Activated T-helper 2 cell treated with anti-CD3 and anti-CD28 coated beads, Interferon-gamma antibody, Interleukin-2, Interleukin-4, amounts not matched to agents 10 μg/mL and 5 μg/mL and 100 μg/mL, durations not matched to agents 14 hours and 24 hours and 36 hours (primary cell): ENCODE data around the gene LARP1. TPM values are rescaled to one million over a fixed set of nuclear protein-coding genes. Genes with fewer than 3 reads are reported as not detected.
"Not testable (repeated sequence)": the region's sequence is repeated elsewhere in the genome, so short reads cannot be mapped to it uniquely, and the experiment has no call there.

Experiments
- DNase-seq: peaks from one replicate; pipeline ENCODE4 v3.0.0; 2021; ENCODE audit warnings: low spot score
- H3K27ac Mint-ChIP-seq: one replicate; pipeline ENCODE4 v1.8.0; 2021; ENCODE audit warnings: mixed read lengths
- H3K27me3 Mint-ChIP-seq: one replicate; pipeline ENCODE4 v1.8.0; 2021; ENCODE audit warnings: low read depth, mixed read lengths
- H3K36me3 Mint-ChIP-seq: one replicate; pipeline ENCODE4 v1.8.0; 2021; ENCODE audit warnings: low read depth, mixed read lengths
- H3K4me1 Mint-ChIP-seq: one replicate; pipeline ENCODE4 v1.8.0; 2021; ENCODE audit warnings: low read depth, mixed read lengths
- H3K4me3 Mint-ChIP-seq: one replicate; pipeline ENCODE4 v1.8.0; 2021; ENCODE audit warnings: low read depth, mild to moderate bottlenecking, moderate library complexity, mixed read lengths
- H3K9me3 Mint-ChIP-seq: one replicate; pipeline ENCODE4 v1.8.0; 2021; ENCODE audit warnings: mixed read lengths
- intact Hi-C: fragments of 100-400 bp; cut with micrococcal nuclease; formaldehyde crosslinking; loops from one replicate; pipeline ENCODE4 v1.15.1; 2023
- total RNA-seq: library from RNA; stranded (reverse); gene quantifications from 2 replicates; pipeline ENCODE4 v1.2.3, GENCODE V29; 2022

The LARP1 gene
- total RNA-seq, 1 donor from 2014 or later = 278 TPM

DNA sequence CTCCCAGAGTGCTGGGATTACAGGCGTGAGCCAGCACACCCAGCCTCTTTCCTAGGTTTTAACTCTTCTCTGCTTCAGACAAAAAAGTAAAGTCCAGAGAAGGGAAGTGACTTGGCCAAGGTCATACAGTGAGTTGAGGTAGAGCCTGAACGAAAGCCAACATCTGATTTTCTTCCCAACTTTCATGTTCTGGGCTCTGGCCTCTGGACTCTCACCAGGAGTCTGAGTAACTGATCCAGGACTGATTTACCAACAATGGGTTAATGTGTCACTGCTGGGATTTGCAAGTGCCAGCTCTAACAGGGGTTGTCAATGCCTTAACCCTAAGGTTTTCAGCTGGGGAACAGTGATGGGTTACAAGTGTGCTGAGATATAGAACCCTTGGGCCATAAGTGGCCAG, 32.2 kb upstream of the LARP1 start:
- intact Hi-C loops = no loop called here
- no peak for DNase-seq
- Mint-ChIP-seq H3K4me3 (no peak overlapping the region), H3K27ac (no peak overlapping the region), H3K27me3 (peaks cover 8% of the 10 kb centered on the region), H3K4me1 (no peaks in the 10 kb centered on the region), H3K9me3 (no peaks in the 10 kb centered on the region), H3K36me3 (no peaks in the 10 kb centered on the region)

DNA sequence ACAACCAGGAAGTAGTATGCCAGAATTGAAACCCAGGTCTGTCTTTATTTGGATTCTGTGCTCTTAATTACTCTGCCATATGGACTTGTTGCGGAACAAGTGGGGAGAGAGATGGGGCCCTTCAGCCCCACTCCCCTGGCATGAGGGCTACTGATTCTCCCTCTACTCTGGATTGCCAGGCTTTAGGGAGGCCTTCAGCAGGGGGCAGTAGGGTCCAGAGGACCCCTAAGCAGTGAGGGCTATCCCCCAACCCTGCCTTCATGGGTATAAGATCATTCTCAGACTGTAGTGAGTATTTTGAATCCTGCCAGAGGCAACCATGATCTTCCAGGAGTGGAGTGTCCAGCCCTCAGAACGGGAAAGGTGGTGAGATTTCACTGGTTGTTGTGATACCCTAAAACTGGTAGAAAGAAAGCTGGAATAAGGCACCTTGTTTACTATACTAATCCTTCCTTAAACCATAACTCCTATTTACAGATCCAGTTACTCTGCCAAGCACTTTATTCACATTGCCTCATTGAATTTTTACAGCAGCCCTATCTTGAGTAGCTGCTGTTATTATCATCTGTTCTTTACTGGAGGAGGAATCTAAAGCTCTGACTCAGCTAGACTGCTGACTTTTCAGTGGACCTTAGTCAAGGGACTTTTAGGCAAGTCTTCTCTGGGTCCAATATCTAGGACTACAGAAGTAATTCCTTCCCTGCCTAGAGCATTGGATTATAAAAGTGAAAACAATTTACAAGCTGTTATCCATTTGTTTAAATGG, 31.3 kb upstream of the LARP1 start:
- intact Hi-C loops = no loop called here
- peaks cover 8% of the 10 kb centered on the region for H3K27me3 Mint-ChIP-seq
- no peak overlapping the region for H3K27ac Mint-ChIP-seq
- no peak for DNase-seq
- no peaks in the 10 kb centered on the region for H3K4me1 Mint-ChIP-seq
- no peak overlapping the region for H3K4me3 Mint-ChIP-seq
- no peaks in the 10 kb centered on the region for H3K9me3 Mint-ChIP-seq
- H3K36me3 Mint-ChIP-seq = no peaks in the 10 kb centered on the region

DNA sequence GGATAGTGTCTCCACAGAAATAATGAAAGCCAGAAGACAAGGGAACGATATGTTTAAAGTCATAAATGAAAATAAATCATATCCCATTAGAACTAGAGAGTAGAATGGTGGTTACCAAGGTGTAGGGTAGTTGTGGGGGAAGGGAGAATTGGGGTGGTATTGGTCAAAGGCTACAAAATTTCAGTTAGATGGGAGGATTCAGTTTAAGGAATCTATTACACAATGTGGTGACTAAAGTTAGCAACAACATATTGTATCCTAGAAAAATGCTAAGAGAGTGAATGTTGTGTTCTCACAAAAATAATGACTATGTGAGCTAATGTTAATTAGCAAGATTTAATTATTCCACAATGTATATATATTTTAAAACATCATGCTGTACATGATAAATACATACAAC, 27.8 kb upstream of the LARP1 start:
- no peaks in the 10 kb centered on the region for H3K36me3 Mint-ChIP-seq
- H3K9me3 Mint-ChIP-seq = no peaks in the 10 kb centered on the region
- H3K4me3 Mint-ChIP-seq = no peak overlapping the region
- no peaks in the 10 kb centered on the region for H3K4me1 Mint-ChIP-seq
- no peak overlapping the region for H3K27ac Mint-ChIP-seq
- intact Hi-C loops = no loop called here
- H3K27me3 Mint-ChIP-seq = peaks cover 6% of the 10 kb centered on the region
- DNase-seq = no peak

DNA sequence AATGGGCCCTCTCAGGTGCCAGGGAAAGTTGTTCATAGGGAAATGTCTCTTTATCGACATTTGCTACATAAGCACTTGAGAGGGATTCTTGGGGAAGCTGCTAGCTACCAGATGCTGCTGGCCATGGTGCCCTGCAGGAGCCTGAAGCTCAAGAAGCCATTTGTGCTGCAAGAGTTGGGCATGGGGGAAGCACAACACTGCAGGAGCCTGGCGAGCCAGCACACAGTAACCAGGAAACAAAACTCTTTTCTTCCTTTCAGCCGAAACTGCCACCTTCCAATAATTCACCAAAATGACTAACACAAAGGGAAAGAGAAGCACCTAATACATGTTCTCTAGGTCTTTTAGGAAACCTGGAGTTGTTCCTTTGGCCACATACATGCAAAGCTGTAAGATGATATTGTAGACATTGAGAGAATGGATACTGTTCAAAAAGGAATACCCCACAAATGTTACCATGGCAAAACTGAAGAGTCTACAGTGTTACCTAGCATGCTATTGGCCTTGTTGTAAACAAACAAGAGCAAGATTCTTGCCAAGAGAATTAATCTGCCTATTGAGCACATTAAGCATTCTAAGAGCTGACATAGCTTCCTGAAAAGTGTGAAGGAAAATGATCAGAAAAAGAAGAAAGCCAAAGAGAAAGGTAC, 26.1 kb upstream of the LARP1 start:
- Mint-ChIP-seq H3K27ac (no peak overlapping the region), H3K4me1 (no peaks in the 10 kb centered on the region), H3K4me3 (no peak overlapping the region), H3K9me3 (no peaks in the 10 kb centered on the region), H3K27me3 (peaks cover 6% of the 10 kb centered on the region), H3K36me3 (no peaks in the 10 kb centered on the region)
- no peak for DNase-seq
- intact Hi-C loops = no loop called here

DNA sequence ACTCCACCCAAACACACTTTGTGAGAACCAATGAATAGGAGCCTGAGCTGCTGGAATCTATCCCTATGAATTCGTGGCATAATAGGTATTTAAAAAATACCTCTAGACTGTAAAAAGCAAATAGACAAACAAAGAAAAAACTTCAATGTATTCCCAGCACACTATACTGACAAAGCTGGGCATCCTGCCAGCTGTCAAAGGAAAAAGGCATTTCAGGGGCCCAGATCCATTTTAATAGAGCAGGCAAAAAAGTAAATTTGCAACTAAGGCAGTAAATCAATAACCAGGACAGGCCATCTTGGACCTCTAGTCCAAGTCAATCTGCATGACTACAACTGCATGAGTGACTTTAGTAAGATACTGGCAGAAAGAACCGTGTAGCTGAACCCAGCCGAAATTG, 25.6 kb upstream of the LARP1 start:
- Mint-ChIP-seq H3K27ac (no peak overlapping the region), H3K4me3 (no peak overlapping the region), H3K27me3 (peaks cover 6% of the 10 kb centered on the region), H3K9me3 (no peaks in the 10 kb centered on the region), H3K4me1 (no peaks in the 10 kb centered on the region), H3K36me3 (no peaks in the 10 kb centered on the region)
- intact Hi-C loops = no loop called here
- DNase-seq = no peak

DNA sequence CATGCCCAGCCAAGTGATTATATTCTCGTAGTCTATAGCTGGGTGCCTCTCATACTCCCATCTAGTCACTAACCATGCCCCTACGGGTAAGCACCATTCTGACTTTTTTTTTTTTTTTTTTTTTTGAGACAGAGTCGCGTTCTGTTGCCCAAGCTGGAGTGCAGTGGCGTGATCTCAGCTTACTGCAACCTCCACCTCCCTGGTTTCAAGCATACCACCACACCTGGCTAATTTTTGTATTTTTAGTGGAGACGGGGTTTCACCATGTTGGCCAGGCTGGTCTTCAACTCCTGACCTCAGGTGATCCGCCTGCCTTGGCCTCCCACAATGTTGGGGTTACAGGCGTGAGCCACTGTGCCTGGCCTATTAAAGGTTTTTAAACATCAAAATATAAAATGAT, 24.4 kb upstream of the LARP1 start:
- intact Hi-C loops, DNase-seq, H3K9me3 Mint-ChIP-seq, H3K27ac Mint-ChIP-seq, H3K36me3 Mint-ChIP-seq, H3K4me3 Mint-ChIP-seq, H3K4me1 Mint-ChIP-seq, H3K27me3 Mint-ChIP-seq: not testable (repeated sequence)

DNA sequence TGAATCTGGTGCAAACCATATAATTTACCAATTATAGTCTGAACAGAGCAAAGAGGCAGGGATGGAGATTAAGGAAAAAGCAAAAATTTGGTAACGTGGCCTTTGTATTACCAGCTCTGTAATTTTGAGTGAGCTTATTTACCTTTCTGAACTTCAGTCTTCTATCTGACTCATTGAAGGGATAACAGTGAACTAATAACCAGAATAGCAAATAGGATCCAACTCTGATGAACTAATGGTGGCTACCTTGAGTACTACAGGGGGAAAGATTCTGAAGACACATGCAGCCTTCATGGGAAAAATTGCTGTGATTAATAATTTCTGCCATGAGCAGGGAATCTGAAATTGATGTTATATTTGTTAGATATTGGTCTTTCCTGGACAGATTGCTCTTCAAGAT, 23.0 kb upstream of the LARP1 start:
- H3K4me1 Mint-ChIP-seq = no peaks in the 10 kb centered on the region
- no peak overlapping the region for H3K27ac Mint-ChIP-seq
- H3K4me3 Mint-ChIP-seq = no peak overlapping the region
- no peak for DNase-seq
- peaks cover under 1% of the 10 kb centered on the region for H3K27me3 Mint-ChIP-seq
- H3K9me3 Mint-ChIP-seq = no peaks in the 10 kb centered on the region
- no peaks in the 10 kb centered on the region for H3K36me3 Mint-ChIP-seq
- intact Hi-C loops = no loop called here

DNA sequence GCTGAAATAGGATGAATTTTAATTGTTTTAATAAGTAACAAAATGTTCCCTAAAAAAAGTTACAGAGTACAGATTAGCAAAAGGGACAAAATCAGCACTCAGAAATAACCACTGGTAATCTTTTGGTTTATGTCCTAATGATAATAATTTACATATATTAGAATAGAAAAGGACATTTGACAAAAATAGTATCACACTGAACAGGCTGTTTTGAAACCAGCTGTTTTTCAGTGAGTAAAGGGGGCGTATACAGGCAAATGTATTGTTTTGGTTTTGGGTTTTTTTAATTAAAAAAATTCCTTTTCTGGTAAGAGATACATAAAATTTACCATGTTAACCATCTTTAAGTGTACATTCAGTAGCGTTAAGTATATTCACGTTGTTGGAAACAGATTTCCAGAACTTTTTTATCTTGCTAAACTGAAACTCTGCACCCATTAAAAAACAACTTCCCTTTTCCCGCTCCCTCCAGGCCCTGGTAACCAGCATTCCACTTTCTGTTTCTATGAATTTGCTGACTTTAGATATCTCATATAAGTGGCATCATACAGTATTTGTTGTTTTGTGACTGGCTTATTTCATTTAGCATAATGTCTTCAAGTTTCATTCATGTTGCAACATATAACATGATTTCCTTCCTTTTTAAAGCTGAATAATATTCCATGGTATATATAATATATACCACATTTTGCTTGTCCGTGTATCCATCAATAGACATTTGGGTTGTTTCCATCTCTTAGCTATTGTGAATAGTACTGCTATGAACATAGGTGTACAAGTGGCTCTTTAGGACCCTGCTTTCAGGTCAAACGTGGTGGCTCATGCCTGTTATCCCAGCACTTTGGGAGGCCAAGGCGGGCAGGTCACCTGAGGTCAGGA, 20.6 kb upstream of the LARP1 start:
- no peak overlapping the region for H3K4me3 Mint-ChIP-seq
- H3K9me3 Mint-ChIP-seq = no peaks in the 10 kb centered on the region
- no peak overlapping the region for H3K27ac Mint-ChIP-seq
- no peaks in the 10 kb centered on the region for H3K27me3 Mint-ChIP-seq
- intact Hi-C loops = no loop called here
- H3K4me1 Mint-ChIP-seq = no peaks in the 10 kb centered on the region
- H3K36me3 Mint-ChIP-seq = no peaks in the 10 kb centered on the region
- DNase-seq = no peak

DNA sequence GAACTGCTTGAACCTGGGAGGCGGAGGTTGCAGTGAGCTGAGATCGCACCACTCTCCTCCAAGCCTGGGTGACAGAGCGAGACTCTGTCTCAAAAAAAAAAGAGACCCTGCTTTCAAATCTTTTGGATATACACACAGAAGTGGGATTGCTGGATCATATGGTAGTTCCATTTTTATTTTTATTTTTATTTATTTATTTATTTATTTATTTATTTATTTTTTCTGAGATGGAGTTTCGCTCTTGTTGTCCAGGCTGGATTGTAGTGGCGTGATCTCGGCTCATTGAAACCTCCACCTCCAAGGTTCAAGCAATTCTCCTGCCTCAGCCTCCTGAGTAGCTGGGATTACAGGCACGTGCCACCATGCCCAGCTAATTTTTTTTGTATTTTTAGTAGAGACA, 19.8 kb upstream of the LARP1 start:
- H3K9me3 Mint-ChIP-seq, intact Hi-C loops, DNase-seq: not testable (repeated sequence)

DNA sequence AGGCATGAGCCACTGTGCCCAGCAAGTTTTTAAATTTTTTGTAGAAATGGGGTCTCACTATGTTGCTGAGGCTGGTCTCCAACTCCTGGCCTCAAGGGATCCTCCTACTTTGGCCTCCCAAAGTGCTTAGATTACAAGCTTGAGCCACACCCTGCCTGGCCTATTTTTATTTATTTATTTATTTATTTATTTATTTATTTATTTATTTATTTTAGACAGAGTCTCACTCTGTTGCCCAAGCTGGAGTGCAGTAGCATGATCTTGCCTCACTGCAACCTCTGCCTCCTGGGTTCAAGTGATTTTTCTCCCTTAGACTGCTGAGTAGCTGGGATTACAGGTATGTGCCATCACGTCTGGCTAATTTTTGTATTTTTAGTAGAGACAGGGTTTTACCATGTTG, 18.8 kb upstream of the LARP1 start:
- H3K36me3 Mint-ChIP-seq, DNase-seq, H3K9me3 Mint-ChIP-seq, H3K4me1 Mint-ChIP-seq, intact Hi-C loops, H3K27ac Mint-ChIP-seq, H3K4me3 Mint-ChIP-seq, H3K27me3 Mint-ChIP-seq: not testable (repeated sequence)

More for the DNA sequence above, 19.8 kb upstream of the LARP1 start:
- not testable (repeated sequence) for H3K36me3 Mint-ChIP-seq, H3K27me3 Mint-ChIP-seq, H3K27ac Mint-ChIP-seq, H3K4me1 Mint-ChIP-seq, H3K4me3 Mint-ChIP-seq

DNA sequence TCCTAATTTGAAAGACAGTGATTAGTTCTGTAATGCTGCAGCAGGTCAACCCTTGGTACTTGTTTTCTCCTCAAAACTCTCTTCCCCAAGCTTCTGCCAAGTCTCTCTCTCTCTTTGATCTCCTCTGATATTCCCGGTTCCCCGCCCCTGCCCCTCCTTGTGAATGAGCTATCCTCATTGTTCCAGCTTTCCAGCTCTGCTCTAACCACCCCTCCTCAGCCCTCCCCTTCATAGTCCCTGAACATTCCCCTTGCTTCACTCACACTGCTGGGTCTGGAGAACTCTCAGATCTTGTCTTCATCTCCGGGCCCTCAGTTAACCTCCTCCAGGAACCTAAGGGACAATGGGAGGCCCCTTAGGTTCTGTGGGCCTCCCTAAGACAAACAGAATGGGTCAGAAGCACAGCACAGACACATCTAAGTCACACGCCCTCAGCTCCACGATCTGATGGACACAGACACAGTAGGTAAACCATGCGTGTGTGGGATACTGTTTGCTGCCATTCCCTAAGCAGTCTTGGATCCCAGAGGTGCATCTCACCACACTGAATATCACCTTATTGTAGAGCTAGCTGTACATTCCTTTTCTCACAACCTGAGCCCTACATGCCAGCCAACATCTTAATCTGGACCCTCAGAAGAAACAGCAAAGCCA, 17.4 kb upstream of the LARP1 start:
- Mint-ChIP-seq H3K36me3 (no peaks in the 10 kb centered on the region), H3K4me1 (no peaks in the 10 kb centered on the region)
- intact Hi-C loops = no loop called here

DNA sequence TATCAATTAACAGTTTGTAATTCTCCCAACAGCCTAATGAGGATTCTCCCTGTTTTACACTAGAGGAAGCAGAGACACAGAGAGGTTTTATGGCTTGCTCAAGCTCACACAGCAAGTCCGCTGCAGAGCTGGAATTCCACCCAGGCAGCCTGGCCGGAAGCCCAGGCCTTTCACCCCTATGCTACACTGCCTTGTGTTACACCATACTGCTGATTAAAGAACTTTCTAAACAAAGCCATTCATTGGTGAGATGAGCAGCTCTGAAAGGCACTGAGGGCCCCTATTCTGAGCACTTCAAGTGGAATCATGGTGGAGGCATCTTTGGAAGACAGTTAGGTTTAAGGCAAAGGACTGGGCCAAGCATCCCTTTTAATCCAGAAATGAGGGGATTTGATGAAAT, 14.7 kb upstream of the LARP1 start:
- Mint-ChIP-seq H3K4me1 (no peaks in the 10 kb centered on the region), H3K27me3 (no peaks in the 10 kb centered on the region), H3K36me3 (no peaks in the 10 kb centered on the region), H3K4me3 (no peak overlapping the region), H3K9me3 (no peaks in the 10 kb centered on the region), H3K27ac (no peak overlapping the region)
- intact Hi-C loops = no loop called here
- no peak for DNase-seq

More for the DNA sequence above, 17.4 kb upstream of the LARP1 start:
- DNase-seq = no peak
- H3K27ac Mint-ChIP-seq = no peak overlapping the region
- no peak overlapping the region for H3K4me3 Mint-ChIP-seq
- no peaks in the 10 kb centered on the region for H3K9me3 Mint-ChIP-seq
- H3K27me3 Mint-ChIP-seq = no peaks in the 10 kb centered on the region
